NCI-H2196 treated with DMSO at 0.1 percent for 48 hours (cell line): ENCODE results near the gene GLCCI1.
"Not testable (repeated sequence)": the region's sequence is repeated elsewhere in the genome, so short reads cannot be mapped to it uniquely, and the experiment has no call there.

Source experiments
- DNase-seq: peaks from one replicate; lab custom pipeline; 2025; ENCODE audit not compliant: unreplicated experiment; lab: John Stamatoyannopoulos, UW

GLCCI1 gene

GRCh38 chr7:7989133-7989532, 20.5 kb downstream of the GLCCI1 start:
- DNase-seq = no peak

DNA sequence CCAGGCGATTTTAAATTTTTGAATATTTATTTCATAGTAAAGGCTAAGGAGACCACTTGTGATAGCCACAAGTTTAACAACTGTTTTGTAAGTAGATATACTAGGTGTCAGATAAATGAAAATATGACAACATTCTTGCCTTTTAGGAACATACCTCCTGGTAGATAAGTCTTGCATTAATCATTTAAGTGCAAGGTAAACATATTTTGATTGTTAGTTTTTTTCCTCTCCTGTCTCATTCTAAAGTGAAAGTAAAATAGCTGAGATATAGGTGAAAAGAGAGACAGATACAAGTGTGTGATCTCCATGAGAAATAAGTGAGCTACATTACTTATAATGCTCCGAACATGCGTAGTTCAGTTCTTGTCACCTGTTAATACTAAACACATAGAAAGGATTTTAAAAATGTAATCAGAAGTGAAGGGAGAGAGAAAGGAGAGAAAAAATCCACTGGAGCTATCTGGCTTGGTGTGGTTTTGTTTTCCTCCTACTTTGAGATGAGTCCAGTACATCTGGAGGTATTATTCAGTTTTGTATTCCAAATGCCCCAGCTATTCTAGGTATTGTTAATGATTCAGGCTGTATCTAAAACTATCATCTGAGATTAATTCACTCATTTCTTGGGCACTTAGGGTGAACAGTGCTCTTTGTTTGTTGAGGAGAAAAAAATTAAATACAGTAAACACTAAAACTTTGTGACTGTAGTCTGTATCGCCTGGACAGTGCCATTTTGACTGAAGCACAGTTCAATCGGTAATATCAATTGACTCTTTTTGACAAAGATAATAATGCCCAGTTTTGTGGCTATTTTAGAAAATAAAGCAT, 21.2 kb downstream of the GLCCI1 start:
- no peak for DNase-seq

GRCh38 chr7:7990441-7990761, 21.8 kb downstream of the GLCCI1 start:
- DNase-seq = no peak

DNA sequence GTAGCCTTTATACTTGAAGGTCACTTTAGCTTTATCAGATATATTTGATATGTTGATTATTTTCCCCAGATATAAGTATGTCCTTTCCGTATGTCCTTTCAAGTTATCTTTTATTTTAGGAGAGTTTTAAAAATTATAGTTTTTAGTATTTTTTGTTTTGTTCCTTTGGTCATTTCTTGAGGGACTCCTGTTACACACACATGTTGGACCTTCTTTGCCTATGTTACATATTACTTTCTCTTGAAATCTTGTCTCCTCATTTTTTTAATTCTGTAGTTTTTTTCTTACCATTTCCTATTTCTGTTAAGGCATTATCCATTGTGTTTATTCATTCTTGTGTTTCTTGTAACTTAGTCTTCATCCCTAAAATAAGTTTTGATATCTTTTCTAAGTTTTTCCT, 23.9 kb downstream of the GLCCI1 start:
- no peak for DNase-seq

DNA sequence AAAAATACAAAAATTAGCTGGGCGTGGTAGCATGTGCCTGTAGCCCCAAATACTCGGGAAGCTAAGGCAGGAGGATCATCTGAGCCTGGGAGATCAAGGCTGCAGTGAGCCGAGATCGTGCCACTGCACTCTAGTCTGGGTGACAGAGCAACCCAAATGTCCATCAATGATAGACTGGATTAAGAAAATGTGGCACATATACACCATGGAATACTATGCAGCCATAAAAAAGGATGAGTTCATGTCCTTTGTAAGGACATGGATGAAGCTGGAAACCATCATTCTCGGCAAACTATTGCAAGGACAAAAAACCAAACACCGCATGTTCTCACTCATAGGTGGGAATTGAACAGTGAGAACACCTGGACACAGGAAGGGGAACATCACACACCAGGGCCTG, 26.8 kb downstream of the GLCCI1 start:
- not testable (repeated sequence) for DNase-seq

- peak; percentile 74 for DNase-seq
Observed at GRCh38 chr7:7996568-7996967, 28.0 kb downstream of the GLCCI1 start.

GRCh38 chr7:8000315-8000941, 31.8 kb downstream of the GLCCI1 start:
- no peak for DNase-seq

GRCh38 chr7:8003077-8003476, 34.5 kb downstream of the GLCCI1 start:
- no peak for DNase-seq

- no peak for DNase-seq
Observed at GRCh38 chr7:8005279-8005678, 36.7 kb downstream of the GLCCI1 start.

DNA sequence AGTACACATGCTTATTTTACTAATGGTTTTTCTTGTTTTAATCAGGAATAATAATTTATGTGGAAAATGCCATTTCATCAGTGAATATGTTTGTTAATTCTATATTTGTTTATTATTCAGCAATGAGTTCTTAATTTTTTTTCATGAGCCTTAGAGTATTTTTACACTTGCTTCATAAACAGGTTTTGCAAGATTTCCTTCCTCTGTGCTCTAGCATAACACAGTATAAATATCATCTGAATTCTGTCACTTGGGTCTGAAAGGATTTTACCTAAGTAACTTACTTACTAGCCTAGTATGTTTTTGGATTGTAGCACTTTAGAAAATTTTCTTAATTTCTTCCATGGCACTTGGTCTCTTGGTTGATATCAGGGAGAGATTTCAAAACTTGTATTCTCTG, 45.8 kb downstream of the GLCCI1 start:
- no peak for DNase-seq

GRCh38 chr7:8015100-8015745, 46.6 kb downstream of the GLCCI1 start:
- no peak for DNase-seq

DNA sequence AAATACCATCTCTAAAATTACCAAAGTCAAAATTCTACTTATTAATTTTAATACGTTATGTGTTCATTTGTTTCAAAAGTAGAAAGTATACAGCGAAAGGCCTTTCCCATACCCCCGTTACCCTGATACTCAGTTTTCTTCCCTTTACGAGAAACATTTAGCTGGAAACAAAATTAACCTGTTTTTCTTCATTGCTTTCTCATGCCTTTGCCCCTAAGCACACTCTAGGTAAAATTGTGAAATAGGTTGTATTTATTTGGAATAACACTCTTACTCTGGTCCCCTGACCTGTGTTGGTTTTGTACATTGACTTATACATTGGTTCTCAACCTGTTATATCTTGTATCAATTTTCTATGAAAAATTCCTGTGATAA, 47.1 kb downstream of the GLCCI1 start:
- DNase-seq = no peak

DNA sequence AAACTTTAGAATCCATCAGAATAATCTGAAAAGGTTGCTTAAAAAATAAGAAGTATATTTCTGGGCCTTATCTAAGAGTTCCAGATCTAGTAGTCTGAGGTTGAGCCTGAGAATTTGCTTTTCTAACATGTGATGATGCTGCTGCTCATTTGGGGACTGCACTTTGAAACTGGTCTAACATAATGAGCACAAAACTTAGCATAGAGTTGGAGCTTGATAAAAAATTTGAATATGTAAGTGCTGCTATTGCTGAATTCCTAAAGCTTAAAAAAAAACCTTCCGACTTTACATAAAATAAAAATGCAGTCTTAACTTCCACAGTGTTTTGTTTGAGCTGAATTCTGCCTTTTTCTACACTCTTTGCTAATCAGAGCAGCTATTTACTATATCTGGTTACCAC, 48.8 kb downstream of the GLCCI1 start:
- no peak for DNase-seq

DNA sequence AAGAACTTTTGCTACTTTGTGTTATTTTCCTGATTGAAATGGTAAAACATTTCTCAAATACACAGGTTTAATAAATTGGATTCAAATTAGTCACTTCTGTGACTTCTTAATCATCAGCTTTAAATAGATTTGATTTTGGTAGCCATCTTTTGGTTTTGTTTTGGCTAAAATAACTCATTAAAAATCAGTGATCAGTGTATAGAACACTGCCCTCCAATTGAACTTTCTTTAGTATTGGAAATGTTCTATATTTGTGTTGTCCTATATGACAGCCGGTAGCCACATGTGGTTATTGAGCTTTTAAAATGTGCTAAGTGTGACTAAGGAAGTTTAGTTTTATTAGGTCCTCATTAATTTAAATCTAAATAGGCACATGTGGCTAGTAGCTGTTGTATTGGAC, 50.4 kb downstream of the GLCCI1 start:
- DNase-seq = no peak

GRCh38 chr7:8022628-8023027, 54.0 kb downstream of the GLCCI1 start:
- no peak for DNase-seq

DNA sequence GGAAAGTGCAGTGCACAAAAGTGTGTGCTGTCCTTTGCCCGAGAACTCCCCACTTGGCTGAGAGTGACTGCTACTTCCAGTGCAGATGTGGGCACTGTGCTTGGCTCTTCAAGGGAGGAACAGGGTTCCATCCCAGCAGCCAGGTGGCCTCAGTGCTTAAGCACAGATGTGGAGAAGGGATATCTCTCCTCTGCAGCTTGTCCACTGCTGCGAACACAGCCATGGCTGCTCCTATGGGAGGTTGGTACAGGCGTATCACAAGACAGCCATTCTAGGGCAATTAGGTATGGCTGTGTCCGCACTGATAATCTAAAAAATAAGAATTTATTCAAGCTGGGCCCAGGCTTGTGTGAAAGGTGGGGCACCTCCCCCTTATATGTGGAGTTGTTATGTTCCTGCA, 66.6 kb downstream of the GLCCI1 start:
- no peak for DNase-seq

- DNase-seq = no peak
Observed at GRCh38 chr7:8035647-8036518, 67.3 kb downstream of the GLCCI1 start.

DNA sequence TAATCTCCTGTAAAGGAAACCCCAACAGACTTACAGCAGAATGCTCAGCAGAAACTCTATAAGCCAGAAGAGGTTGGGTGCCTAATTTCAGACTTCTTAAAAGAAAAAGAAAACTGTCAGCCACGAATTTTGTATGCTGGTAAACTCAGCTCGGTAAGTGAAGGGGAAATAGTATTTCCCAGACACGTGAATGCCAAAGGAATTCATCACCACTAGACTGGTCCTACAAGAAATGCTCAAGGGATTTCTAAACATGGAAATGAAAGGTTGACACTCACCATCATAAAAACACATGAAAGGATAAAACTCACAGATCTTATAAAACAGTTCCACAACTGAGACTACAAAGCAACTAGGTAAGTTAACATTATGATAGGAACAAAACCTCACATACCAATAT, 68.6 kb downstream of the GLCCI1 start:
- DNase-seq = no peak

DNA sequence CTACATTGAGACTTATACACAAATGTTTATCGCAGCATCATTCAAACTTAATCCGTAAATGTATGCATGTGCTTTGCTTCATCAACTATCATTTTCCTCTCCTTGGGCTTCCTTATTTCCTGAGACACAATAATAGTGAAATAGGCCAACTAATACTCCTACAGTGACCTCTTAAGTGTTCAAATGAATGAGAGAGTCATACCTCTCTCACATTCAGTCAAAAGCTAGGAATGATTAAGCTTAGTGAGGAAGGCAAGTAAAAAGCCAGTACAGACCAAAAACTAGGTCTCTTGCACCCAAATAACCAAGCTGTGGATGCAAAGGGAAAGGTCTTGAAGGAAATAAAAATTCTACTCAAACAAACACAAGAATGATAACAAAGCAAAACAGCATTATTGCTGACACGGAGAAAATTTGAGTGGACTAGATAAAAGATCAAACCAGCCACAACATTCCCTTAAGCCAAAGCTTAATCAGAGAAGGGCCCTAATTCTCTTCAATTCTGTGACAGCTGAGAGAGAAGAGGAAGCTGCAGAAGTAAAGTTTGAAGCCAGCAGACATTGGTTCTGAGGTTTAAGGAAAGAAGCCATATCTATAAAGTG, 72.3 kb downstream of the GLCCI1 start:
- no peak for DNase-seq

DNA sequence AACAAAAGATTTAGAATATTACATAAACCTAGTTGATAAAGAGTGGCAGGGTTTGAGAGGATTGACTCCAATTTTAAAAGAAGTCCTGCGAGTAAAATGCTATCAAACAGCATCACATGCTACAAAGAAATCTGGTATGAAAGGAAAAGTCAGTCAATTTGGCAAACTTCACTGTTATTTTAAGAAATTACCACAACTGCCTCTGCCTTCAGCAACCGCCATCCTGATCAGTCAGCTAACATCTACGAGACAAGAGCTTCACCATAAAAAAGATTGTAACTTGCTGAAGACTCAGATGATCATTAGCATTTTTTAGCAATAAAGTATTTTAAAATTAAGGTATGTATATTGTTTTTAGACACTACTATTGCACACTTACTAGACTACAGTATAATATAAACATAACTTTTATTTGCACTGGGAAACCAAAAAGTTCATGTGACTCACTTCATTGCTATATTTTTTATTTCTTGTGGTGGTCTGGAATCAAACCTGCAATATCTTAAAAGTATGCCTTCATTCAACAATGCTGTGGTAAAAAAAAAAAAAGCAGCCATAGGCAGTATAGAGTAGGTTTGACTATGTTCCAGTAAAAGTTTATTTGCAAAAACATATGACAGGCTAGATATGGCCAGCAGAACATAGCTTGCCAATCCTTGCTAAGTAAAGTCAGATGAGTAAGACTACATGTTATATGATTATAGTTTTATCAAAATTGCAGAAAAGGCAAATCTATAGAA, 74.4 kb downstream of the GLCCI1 start:
- DNase-seq = no peak
